ENCODE measurements around the gene UBE2QL1.
"Not testable (repeated sequence)": the region's sequence is repeated elsewhere in the genome, so short reads cannot be mapped to it uniquely, and the experiment has no call there.

Gene UBE2QL1

DNA sequence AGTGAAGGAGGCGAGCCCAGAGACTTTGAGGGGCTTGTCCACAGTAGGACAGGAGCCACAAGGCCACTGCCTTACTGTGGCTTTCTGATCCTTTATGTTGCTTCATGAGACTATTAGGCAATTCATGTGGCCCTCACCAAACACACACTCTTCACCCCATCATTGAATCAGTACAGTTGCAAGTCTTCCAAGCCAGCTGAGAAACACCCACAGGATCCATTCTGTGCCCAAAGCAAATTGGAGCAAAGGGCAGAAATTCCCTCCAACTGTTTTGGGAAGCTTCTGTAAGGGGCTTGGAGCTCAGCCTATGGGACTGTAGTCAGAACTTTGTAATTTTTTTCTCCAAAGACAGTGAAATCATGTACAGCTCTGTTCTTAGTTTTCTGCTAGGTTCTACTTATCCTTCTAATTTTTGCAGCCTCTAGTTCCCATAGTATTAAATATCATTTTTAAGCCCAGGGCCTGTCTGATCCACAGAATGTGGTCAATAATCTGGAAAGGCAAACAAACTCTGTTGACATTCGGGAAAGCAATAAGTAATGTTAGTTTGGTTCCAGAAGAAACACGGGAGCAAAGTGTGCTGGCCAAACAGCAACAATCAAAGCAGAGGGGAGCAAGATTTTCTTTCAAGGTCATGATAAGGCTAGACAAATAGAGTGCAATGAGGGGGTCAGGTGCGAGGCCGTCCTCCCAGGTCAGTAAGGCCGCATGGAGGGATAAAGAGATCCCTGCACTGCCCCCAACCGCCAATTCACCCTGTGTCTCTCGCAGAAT, 47.0 kb downstream of the UBE2QL1 start:
- DNase-seq = no peak

- no peak for DNase-seq
These were observed 47.5 kb downstream of the UBE2QL1 start for GRCh38 chr5:6496207-6496584.

DNA sequence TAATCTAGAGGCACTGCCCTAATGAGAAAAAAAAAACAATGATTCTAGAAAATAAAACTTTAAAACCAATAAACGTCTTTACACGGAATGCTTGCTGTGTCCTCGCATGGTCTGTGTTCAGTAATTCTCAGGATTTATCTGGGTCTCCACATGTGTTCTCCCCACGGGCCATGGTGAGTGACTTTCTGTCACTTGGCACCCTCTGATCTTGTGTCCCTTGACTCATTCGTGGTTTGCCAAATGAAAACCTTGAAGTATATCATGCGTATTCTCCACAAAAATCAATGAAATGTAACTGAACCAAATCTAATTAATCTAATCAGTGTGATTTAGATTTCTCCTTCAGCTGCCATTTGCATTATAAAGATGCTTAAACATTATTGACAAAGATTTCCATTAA, 48.0 kb downstream of the UBE2QL1 start:
- DNase-seq = no peak

GRCh38 chr5:6497262-6497661, 48.6 kb downstream of the UBE2QL1 start:
- DNase-seq = no peak

- DNase-seq = no peak
These were observed 50.3 kb downstream of the UBE2QL1 start for GRCh38 chr5:6498968-6499367.

GRCh38 chr5:6501701-6502100, 53.0 kb downstream of the UBE2QL1 start:
- no peak for DNase-seq

DNA sequence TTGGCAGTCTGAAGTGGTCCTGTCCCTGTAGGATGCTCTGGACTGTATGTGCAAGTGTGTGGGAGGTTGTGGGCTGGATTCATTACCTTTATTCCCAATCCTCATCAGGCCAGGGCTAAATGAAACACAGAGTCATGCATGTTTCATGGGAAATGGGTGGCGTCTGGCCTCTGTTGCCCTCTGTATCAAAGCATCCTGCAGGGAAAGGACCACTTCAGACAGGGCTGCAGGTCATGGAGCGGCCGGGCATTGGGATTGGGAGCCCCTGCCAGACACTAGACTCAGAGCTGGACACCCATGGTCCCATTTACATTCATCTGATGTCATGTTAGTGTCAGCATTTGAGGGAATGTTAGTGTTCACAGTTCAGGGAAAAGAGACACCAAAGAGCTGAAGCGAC, 53.8 kb downstream of the UBE2QL1 start:
- DNase-seq = no peak

GRCh38 chr5:6503342-6503741, 54.7 kb downstream of the UBE2QL1 start:
- DNase-seq = no peak

- DNase-seq = no peak
These were observed 56.2 kb downstream of the UBE2QL1 start for GRCh38 chr5:6504677-6505415.

- DNase-seq = no peak
These were observed 56.7 kb downstream of the UBE2QL1 start for GRCh38 chr5:6505416-6505755.

DNA sequence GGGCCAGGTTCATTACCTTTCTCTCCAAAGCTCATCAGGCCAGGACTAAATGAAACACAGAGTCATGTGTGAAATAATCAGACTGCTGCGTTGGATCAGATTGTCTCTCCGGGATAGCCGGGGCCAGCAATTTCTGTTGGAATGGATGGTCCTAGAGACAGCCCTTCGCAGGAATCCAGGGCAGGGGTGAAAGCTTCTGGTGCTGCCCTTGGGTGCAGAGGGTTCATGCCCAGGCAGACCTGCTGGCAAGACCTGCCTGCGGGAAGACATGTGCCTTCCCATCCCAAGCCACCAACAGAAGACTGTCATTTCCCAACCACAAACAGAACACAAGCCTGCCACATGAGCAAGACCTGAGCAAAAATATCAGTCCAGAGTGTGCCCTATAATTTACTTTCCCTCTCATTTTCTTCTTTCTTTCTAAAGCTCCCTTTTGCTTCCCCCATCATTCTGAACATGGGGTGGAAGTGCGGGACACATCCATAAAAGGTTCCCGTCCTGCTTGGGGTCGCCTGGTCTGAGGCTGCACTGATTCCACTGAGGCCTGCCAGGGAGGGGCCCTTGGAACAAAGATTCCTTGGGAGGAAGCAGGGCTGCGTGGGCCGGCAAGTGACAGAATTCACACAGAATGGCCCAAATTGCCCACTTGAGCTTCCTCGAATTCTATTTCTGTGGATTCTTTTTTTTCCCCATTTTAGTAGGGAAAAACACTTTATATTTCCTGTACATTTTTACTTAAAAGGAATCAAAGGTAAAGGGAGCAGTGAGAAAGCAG, 57.3 kb downstream of the UBE2QL1 start:
- no peak for DNase-seq

DNA sequence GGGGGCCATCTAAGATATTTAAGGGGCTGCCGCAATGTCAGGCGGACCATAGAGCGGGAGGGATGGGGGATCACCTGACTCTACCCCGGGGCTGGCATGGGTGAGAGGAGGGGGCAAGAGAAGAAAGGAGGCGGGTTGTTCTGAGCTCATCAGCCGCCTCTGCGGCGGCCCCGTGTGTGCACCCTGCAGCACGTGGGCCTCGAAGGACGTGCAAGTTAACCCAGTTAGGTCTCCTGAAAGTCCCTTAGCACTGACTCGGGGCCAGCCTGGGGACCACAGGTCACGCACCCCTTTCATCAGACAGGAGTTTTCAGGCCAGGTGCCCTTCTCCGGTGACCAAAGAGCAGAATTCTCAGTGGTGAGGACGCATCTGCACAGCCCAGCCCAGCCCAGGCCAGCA, 58.0 kb downstream of the UBE2QL1 start:
- DNase-seq = no peak

GRCh38 chr5:6508931-6509330, 60.3 kb downstream of the UBE2QL1 start:
- no peak for DNase-seq

GRCh38 chr5:6510132-6510531, 61.5 kb downstream of the UBE2QL1 start:
- DNase-seq = no peak

GRCh38 chr5:6510973-6511372, 62.3 kb downstream of the UBE2QL1 start:
- no peak for DNase-seq

DNA sequence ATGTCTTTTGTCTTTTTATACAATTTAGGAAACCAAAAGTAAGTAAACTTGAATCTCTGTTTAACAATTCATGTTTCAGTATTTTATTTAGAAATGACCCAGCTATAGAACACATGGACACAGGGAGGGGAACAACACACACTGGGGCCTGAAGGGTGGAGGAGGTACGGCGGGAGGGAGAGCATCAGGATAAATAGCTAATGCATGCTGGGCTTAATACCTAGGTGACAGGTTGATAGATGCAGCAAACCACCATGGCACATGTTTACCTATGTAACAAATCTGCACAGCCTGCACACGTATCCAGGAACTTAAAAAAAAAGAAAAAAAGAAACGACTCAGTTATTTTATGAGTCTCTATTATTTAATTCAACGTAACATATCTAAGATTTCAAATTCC, 67.2 kb downstream of the UBE2QL1 start:
- not testable (repeated sequence) for DNase-seq

- DNase-seq = no peak
These were observed 68.2 kb downstream of the UBE2QL1 start for GRCh38 chr5:6516823-6517222.

DNA sequence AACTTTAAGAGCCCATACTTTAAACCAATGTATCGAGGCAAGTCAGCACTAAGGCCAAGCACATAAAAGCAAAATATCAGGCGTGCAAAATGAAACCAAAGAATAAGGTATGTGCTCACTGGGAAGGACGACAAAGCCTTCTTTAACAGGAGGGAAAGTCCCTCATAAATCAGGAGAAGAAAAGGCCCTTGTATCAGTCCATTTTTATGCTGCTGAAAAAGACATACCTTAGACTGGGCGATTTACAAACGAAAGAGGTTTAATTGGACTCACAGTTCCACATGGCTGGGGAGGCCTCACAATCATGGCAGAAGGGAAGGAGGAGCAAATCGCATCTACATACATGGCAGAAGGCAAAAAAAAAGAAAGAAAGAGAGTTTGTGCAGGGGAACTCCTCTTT, 68.9 kb downstream of the UBE2QL1 start:
- no peak for DNase-seq

DNA sequence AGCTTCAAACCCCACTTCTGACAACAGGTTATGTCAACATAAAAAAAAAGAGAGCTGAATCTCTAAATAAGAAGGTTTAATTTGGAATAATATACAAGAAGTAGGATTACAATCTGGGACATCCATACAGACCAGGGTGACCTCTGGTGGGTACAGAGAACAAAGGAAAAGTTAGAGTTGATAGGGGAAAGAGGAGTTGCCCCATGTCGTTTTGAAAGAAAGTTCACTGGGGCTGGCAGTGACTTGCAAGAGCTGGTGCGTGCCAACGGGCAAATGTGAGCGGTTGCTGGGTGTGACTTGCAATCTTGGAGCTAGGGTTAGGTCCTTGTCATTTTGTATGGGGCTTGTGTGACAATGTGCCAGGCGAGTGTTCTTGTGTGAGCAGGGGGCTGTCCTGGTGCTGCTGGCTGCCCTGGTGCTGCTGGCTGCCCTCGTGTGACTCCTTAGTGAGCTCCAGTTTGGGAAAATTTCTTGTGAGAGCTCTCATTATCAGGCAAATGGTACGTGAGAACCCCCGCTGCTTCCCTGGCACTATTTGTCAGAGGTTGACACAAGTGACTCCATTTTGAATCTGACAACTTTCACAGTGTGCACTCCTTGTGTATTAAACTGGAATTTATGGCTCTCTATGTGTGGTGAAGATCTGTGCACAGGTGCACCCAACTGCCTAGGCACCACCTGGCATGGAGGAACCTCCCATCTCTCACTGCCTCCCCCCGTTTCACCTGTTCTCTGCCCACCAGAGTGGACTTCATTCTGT, 69.8 kb downstream of the UBE2QL1 start:
- no peak for DNase-seq

DNA sequence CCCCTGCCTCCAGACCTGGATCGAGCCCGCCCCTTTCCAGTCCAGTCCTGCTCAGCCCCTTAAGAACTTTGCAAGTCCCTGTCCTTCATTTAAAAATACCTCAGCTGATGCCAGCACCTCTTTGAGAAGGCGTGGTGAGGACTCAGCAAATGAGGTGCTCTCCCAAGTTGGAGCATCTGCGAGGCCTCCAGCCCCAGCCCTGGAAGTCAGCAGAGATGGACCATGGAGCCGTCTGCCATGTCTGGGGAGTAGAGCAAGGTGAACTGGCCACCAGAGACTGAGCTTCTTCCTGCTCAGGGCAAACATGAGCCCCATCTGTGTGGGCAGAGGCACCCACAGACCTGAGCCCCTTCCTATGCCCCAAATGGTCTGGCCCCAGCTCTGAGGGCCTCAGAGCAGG, 71.5 kb downstream of the UBE2QL1 start:
- no peak for DNase-seq

- DNase-seq = no peak
These were observed 73.7 kb downstream of the UBE2QL1 start for GRCh38 chr5:6522331-6522730.

- no peak for DNase-seq
These were observed 74.3 kb downstream of the UBE2QL1 start for GRCh38 chr5:6522923-6523322.
